BE2C (cell line): ENCODE data around the gene ADAMTS17.
A peak's percentile ranks its signal among the peaks of the same experiment; 100 is the strongest.

Source experiments
- DNase-seq: peaks from one replicate; pipeline ENCODE4 v3.0.0-alpha.2; 2020
- H3K27me3 ChIP-seq: fragments of 250-450 bp; sonication (Bioruptor Pico); 2 replicates; pipeline ENCODE4 v1.5.1; 2020; ENCODE audit warnings: mild to moderate bottlenecking
- H3K36me3 ChIP-seq: fragments of 250-450 bp; sonication (Bioruptor Pico); 2 replicates; pipeline ENCODE4 v1.5.1; 2020; ENCODE audit warnings: mild to moderate bottlenecking
- H3K4me1 ChIP-seq: fragments of 250-450 bp; sonication (Bioruptor Pico); 2 replicates; pipeline ENCODE4 v1.5.1; 2020
- H3K4me3 ChIP-seq: 2 replicates; pipeline ENCODE4 v1.5.1; 2011; ENCODE audit warnings: low read depth, low read length
- H3K9me3 ChIP-seq: fragments of 250-450 bp; sonication (Bioruptor Pico); 2 replicates; pipeline ENCODE4 v1.5.1; 2020
- CTCF ChIP-seq: IDR thresholded peaks from 2 replicates; pipeline ENCODE4 v1.5.1; 2012; ENCODE audit warnings: mild to moderate bottlenecking, low read depth, low read length

ADAMTS17 gene

GRCh38 chr15:100112061-100112420, 229.7 kb downstream of the ADAMTS17 start:
- Histone ChIP-seq H3K36me3 (peaks cover 4% of the 10 kb centered on the region; the same call in 1 of the 2 replicates), H3K27me3 (no peaks in the 10 kb centered on the region), H3K4me1 (peaks cover 16% of the 10 kb centered on the region), H3K9me3 (no peaks in the 10 kb centered on the region), H3K4me3 (no peak overlapping the region)
- TF ChIP-seq CTCF: no peak
- no peak for DNase-seq

GRCh38 chr15:100111125-100112060, 230.4 kb downstream of the ADAMTS17 start:
- peak; percentile 67 for DNase-seq
- TF ChIP-seq CTCF: no peak
- no peaks in the 10 kb centered on the region for H3K9me3 ChIP-seq
- H3K4me1 ChIP-seq: peaks cover 16% of the 10 kb centered on the region
- H3K36me3 ChIP-seq: peaks cover 4% of the 10 kb centered on the region; the same call in 1 of the 2 replicates
- H3K4me3 ChIP-seq: no peak overlapping the region
- H3K27me3 ChIP-seq: no peaks in the 10 kb centered on the region

GRCh38 chr15:100109486-100110035, 232.2 kb downstream of the ADAMTS17 start:
- peaks cover 16% of the 10 kb centered on the region for H3K4me1 ChIP-seq
- no peak for DNase-seq
- H3K9me3 ChIP-seq: no peaks in the 10 kb centered on the region
- H3K36me3 ChIP-seq: peaks cover 4% of the 10 kb centered on the region; the same call in 1 of the 2 replicates
- no peaks in the 10 kb centered on the region for H3K27me3 ChIP-seq
- TF ChIP-seq CTCF: no peak
- H3K4me3 ChIP-seq: no peak overlapping the region

- no peaks in the 10 kb centered on the region for H3K27me3 ChIP-seq
- no peak overlapping the region for H3K4me3 ChIP-seq
- TF ChIP-seq CTCF: no peak
- peaks cover 16% of the 10 kb centered on the region for H3K4me1 ChIP-seq
- H3K9me3 ChIP-seq: no peaks in the 10 kb centered on the region
- no peak for DNase-seq
- 0 out of 2 replicates have a peak, but pooled peaks cover 4% of the 10 kb centered on the region for H3K36me3 ChIP-seq
Measured at GRCh38 chr15:100108846-100109245, 232.9 kb downstream of the ADAMTS17 start.

GRCh38 chr15:100108346-100108745, 233.4 kb downstream of the ADAMTS17 start:
- DNase-seq: no peak
- TF ChIP-seq CTCF: no peak
- 0 out of 2 replicates have a peak, but pooled peaks cover 4% of the 10 kb centered on the region for H3K36me3 ChIP-seq
- H3K27me3 ChIP-seq: no peaks in the 10 kb centered on the region
- no peaks in the 10 kb centered on the region for H3K9me3 ChIP-seq
- H3K4me3 ChIP-seq: no peak overlapping the region
- H3K4me1 ChIP-seq: peaks cover 16% of the 10 kb centered on the region
